K562 (cell line): ENCODE results near the gene C1orf167. TPM values are rescaled to one million over a fixed set of nuclear protein-coding genes. Genes with fewer than 3 reads are reported as not detected.

ENCODE experiments used
- BRCA1 ChIP-seq, 2 experiments: fragments of 450-650 bp in 1 of 2; sonication (generic) in 1 of 2; formaldehyde crosslinking in 1 of 2; IDR thresholded peaks; 2 replicates each; pipeline versions ENCODE4 v1.5.0 to v1.6.1; 2017 to 2020; ENCODE audit warnings: mild to moderate bottlenecking in 1 of 2, missing genetic modification reagents in 1 of 2
- CBX1 ChIP-seq: sonication (generic); IDR thresholded peaks from 2 replicates; pipeline ENCODE4 v1.6.1; 2016; ENCODE audit warnings: antibody characterized with exemption, low read depth, mild to moderate bottlenecking
- FOS ChIP-seq: IDR thresholded peaks from 3 replicates; pipeline ENCODE4 v1.6.1; 2011; ENCODE audit not compliant: insufficient read length; ENCODE audit errors: extremely low read depth
- FOXA3 ChIP-seq, 2 experiments: fragments of 450-650 bp in 1 of 2; sonication (generic) in 1 of 2; formaldehyde crosslinking; IDR thresholded peaks in 1 of 2; conservative IDR thresholded peaks in 1 of 2; 2 replicates each; pipeline versions ENCODE4 v1.4.0 to v1.8.0; 2020 to 2022; ENCODE audit warnings: mild to moderate bottlenecking in 2 of 2, missing genetic modification reagents in 1 of 2
- GATAD2B ChIP-seq: fragments of 450-650 bp; IDR thresholded peaks from 2 replicates; pipeline ENCODE4 v1.6.1; 2017; ENCODE audit warnings: mild to moderate bottlenecking, borderline replicate concordance
- HBP1 ChIP-seq: fragments of 450-650 bp; formaldehyde crosslinking; IDR thresholded peaks from 2 replicates; pipeline ENCODE4 v1.4.0; 2022; ENCODE audit warnings: missing genetic modification characterization
- ILF3 ChIP-seq: fragments of 450-650 bp; IDR thresholded peaks from 2 replicates; pipeline ENCODE4 v1.6.1; 2018; ENCODE audit warnings: antibody characterized with exemption, mild to moderate bottlenecking, moderate library complexity, borderline replicate concordance
- KDM1A ChIP-seq, 2 experiments: fragments of 450-650 bp; IDR thresholded peaks; 2 replicates each; pipeline ENCODE4 v1.6.1; 2016; ENCODE audit warnings: mild to moderate bottlenecking in 2 of 2
- MIER1 ChIP-seq: fragments of 450-650 bp; IDR thresholded peaks from 2 replicates; pipeline ENCODE4 v1.6.1; 2016; ENCODE audit warnings: antibody characterized with exemption, mild to moderate bottlenecking, low read depth
- NFE2L1 ChIP-seq: fragments of 450-650 bp; IDR thresholded peaks from 2 replicates; pipeline ENCODE4 v1.6.1; 2016; ENCODE audit warnings: missing genetic modification characterization, low read depth, mild to moderate bottlenecking, missing compliant biosample characterization, moderate library complexity, borderline replicate concordance
- PTRF ChIP-seq: fragments of 450-650 bp; IDR thresholded peaks from 2 replicates; pipeline ENCODE4 v1.6.1; 2016; ENCODE audit warnings: mild to moderate bottlenecking, missing genetic modification characterization, missing compliant biosample characterization
- RUNX1 ChIP-seq: sonication (generic); IDR thresholded peaks from 2 replicates; pipeline ENCODE4 v1.6.1; 2016; ENCODE audit warnings: antibody characterized with exemption, low read depth
- SMAD4 ChIP-seq: fragments of 250-450 bp; sonication (Bioruptor Pico); conservative IDR thresholded peaks from 2 replicates; pipeline ENCODE4 v1.8.0; 2021; ENCODE audit warnings: inconsistent platforms, mild to moderate bottlenecking, moderate library complexity
- SMC3 ChIP-seq: conservative IDR thresholded peaks from 2 replicates; pipeline ENCODE4 v1.6.1; 2011; ENCODE audit warnings: low read depth, low read length, improper control_type of control experiment; ENCODE audit not compliant: insufficient read depth
- SRSF7 ChIP-seq: fragments of 200-400 bp; formaldehyde crosslinking; optimal IDR thresholded peaks from 2 replicates; pipeline ENCODE3; 2017; ENCODE audit warnings: mild to moderate bottlenecking, low read depth, low read length
- TAF7 ChIP-seq: fragments of 450-650 bp; IDR thresholded peaks from 2 replicates; pipeline ENCODE4 v1.6.1; 2016; ENCODE audit warnings: missing genetic modification characterization, missing compliant biosample characterization
- TBP ChIP-seq: optimal IDR thresholded peaks from 2 replicates; pipeline ENCODE3; 2011; ENCODE audit warnings: low read depth, low read length, improper control_type of control experiment
- U2AF2 ChIP-seq: fragments of 200-400 bp; formaldehyde crosslinking; optimal IDR thresholded peaks from 2 replicates; pipeline ENCODE3; 2017; ENCODE audit warnings: low read depth, mild to moderate bottlenecking, low read length
- ZBTB1 ChIP-seq: sonication (generic); formaldehyde crosslinking; IDR thresholded peaks from 2 replicates; pipeline ENCODE4 v1.8.1; 2023; ENCODE audit warnings: missing genetic modification reagents, low read depth, mild to moderate bottlenecking, borderline replicate concordance
- ZC3H8 ChIP-seq: fragments of 450-650 bp; IDR thresholded peaks from 2 replicates; pipeline ENCODE4 v1.6.1; 2017
- ZFP1 ChIP-seq: fragments of 450-650 bp; formaldehyde crosslinking; IDR thresholded peaks from 2 replicates; pipeline ENCODE4 v1.4.0; 2020; ENCODE audit warnings: mild to moderate bottlenecking, mixed read lengths
- ZNF124 ChIP-seq: sonication (generic); formaldehyde crosslinking; IDR thresholded peaks from 2 replicates; pipeline ENCODE4 v1.8.1; 2022; ENCODE audit warnings: missing genetic modification reagents
- ZNF263 ChIP-seq: sonication (generic); formaldehyde crosslinking; IDR thresholded peaks from 2 replicates; pipeline ENCODE4 v1.8.0; 2022; ENCODE audit warnings: mild to moderate bottlenecking, missing genetic modification reagents, borderline replicate concordance
- ZNF354B ChIP-seq: fragments of 250-450 bp; sonication (Bioruptor Pico); IDR thresholded peaks from 2 replicates; pipeline ENCODE4 v1.4.0; 2020
- ZNF639 ChIP-seq, 2 experiments: fragments of 200-800 bp in 1 of 2; sonication (Bioruptor generic) in 1 of 2; sonication (generic) in 1 of 2; formaldehyde crosslinking in 1 of 2; IDR thresholded peaks in 1 of 2; conservative IDR thresholded peaks in 1 of 2; 2 replicates each; pipeline versions ENCODE4 v1.5.0 to v1.6.1; 2016 to 2020; ENCODE audit warnings: missing compliant biosample characterization in 1 of 2, missing genetic modification characterization in 1 of 2, missing genetic modification reagents in 1 of 2
- ZNF780A ChIP-seq: fragments of 250-450 bp; sonication (Bioruptor Pico); IDR thresholded peaks from 2 replicates; pipeline ENCODE4 v1.5.0; 2021; ENCODE audit warnings: mild to moderate bottlenecking
- ZSCAN32 ChIP-seq: fragments of 450-650 bp; formaldehyde crosslinking; IDR thresholded peaks from 2 replicates; pipeline ENCODE4 v1.4.0; 2020; ENCODE audit warnings: mild to moderate bottlenecking, moderate library complexity
- polyA plus RNA-seq, 8 experiments: library from polyadenylated mRNA; depleted of rRNA in 4 of 8; stranded (reverse) in 5 of 8; unstranded in 3 of 8; fragments of >200 nt; fragmentation: Nextera tagmentation in 2 of 8; fragmentation: Illumina TruSeq in 1 of 8; extraction: Ambion mirVana in 2 of 8; extraction: Trizol in 1 of 8; gene quantifications; 2 replicates each; pipeline versions ENCODE4 v1.2.1 to v1.2.3, GENCODE V29; 2011 to 2014; ENCODE audit warnings: inconsistent platforms in 1 of 8, missing spikeins in 1 of 8
- total RNA-seq, 7 experiments: library from RNA; depleted of rRNA in 6 of 7; stranded (reverse); fragments of >200 nt in 6 of 7; fragmentation: Illumina TruSeq in 2 of 7; extraction: Trizol in 2 of 7; gene quantifications; 2 replicates each; pipeline versions ENCODE4 v1.2.1 to v1.2.3, GENCODE V29; 2011 to 2021; ENCODE audit warnings: low replicate concordance in 1 of 7
- TF ChIP-seq, protein P1 (sequence below): sonication (generic); formaldehyde crosslinking; IDR thresholded peaks from 2 replicates; pipeline ENCODE4 v1.8.0; 2022; ENCODE audit warnings: mild to moderate bottlenecking, missing genetic modification reagents

The C1orf167 gene
- total and polyA plus RNA-seq, 9 of the 15 experiments (the other 6 are each of a cell fraction or from before 2014, with no cell fraction given) = 0.22 to 0.86 (median 0.31) TPM; not detected in 2

- TF ChIP-seq ZNF639 (CRISPR knock-in tag; conservative IDR thresholded peaks at IDR 0.05 in 1 of 2, IDR thresholded peaks at IDR 0.05 in 1 of 2) (no peak), TBP (no peak), U2AF2 (no peak), BRCA1 (IDR thresholded peaks at IDR 0.05) (no peak), BRCA1 (CRISPR knock-in tag; IDR thresholded peaks at IDR 0.05) (no peak), TAF7 (no peak), SRSF7 (no peak), FOXA3 (CRISPR knock-in tag; conservative IDR thresholded peaks at IDR 0.05 in 1 of 2, IDR thresholded peaks at IDR 0.05 in 1 of 2) (0 out of 4 replicates have a peak, but pooled peaks of 1 of the 2 experiments have one; percentile 1), GATAD2B (no peak), MIER1 (no peak), ILF3 (0 out of 2 replicates have a peak, but pooled peaks have one; percentile 18), ZBTB1 (CRISPR knock-in tag) (0 out of 2 replicates have a peak, but pooled peaks have one; percentile 28), ZC3H8 (no peak), ZNF780A (CRISPR knock-in tag) (no peak), NFE2L1 (tag) (no peak), HBP1 (no peak), ZNF263 (CRISPR knock-in tag) (peak; percentile 41; the same call in 1 of the 2 replicates), FOS (no peak), ZNF124 (CRISPR knock-in tag) (no peak), ZNF354B (CRISPR knock-in tag) (no peak), KDM1A (IDR thresholded peaks at IDR 0.05) (no peak), ZFP1 (CRISPR knock-in tag) (0 out of 2 replicates have a peak, but pooled peaks have one; percentile 39), SMC3 (no peak), ZSCAN32 (CRISPR knock-in tag) (no peak), RUNX1 (no peak), CBX1 (no peak), PTRF (tag) (no peak), SMAD4 (CRISPR knock-in tag) (peak; percentile 70)
- TF ChIP-seq, protein P1, sequence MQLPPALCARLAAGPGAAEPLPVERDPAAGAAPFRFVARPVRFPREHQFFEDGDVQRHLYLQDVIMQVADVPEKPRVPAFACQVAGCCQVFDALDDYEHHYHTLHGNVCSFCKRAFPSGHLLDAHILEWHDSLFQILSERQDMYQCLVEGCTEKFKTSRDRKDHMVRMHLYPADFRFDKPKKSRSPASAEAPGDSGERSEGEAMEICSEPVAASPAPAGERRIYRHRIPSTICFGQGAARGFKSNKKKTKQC (CRISPR knock-in tag) = no peak
Observed at GRCh38 chr1:11787251-11787803, 25.3 kb downstream of the C1orf167 start (continued).
